HG03457 (cell line): ENCODE results near the gene CPNE7.
"Not testable (repeated sequence)": the region's sequence is repeated elsewhere in the genome, so short reads cannot be mapped to it uniquely, and the experiment has no call there.

ENCODE experiments used
- ATAC-seq: cut with Tn5 transposase; IDR thresholded peaks from one replicate; pipeline ENCODE4 v1.9.1; 2021; ENCODE audit warnings: moderate number of reproducible peaks; ENCODE audit not compliant: unreplicated experiment

Gene CPNE7

DNA sequence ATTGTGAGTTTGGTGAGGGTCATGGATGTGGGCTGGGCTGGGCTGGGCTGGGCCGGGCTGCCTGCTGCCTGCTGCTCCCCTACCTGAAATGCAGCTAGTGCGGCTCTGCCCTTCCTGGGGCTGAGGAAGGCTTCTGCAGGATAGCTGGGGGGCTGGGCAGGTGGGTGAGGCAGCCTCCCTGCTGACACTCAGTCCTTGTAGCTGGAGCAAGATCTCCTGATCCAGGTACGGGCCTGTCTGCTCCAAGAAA lies 10.4 kb upstream of the CPNE7 start:
- ATAC-seq = no peak

DNA sequence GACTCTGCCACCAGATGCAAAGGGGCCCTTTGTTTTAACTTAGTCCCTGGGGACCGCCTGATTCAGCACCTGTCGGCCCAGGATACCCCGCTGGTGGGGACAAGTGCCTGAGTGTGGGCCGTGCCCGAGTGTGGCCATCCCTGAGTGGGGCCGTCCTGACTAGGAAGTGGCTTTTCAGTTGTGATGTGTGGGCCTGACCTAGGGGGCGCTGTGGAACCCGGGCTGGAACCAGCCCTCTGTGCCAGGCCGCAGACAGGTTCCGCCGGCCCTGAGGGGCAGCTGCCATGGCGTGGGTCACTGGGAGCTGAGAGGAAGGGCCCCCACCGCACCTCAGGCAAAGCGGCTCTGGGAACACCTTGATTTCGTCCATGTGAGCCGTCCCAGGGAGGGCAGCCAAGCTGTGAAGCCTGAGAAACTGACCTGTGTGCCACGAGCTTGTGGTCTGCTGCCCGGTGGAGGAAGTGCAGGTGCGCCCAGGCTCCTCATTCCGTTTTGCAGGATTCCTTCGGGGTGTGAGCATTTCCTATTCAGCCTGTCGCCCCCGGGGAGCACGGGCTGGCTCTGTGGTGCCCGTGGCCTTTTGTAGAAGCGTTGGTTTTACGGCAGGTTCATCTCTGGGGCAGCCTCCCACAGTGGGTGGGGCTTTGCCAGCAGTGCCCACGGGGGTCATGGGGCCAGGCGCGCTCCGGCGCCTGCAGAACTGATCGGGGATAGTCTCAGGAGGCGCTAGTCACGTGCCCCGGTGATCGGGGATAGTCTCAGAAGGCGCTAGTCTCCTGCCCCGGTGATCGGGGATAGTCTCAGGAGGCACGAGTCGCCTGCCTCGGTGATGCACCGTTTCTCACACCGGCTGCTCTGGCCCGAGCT lies 9.8 kb upstream of the CPNE7 start:
- ATAC-seq = no peak

- no peak for ATAC-seq
These were observed 7.6 kb upstream of the CPNE7 start for GRCh38 chr16:89567656-89568594.

DNA sequence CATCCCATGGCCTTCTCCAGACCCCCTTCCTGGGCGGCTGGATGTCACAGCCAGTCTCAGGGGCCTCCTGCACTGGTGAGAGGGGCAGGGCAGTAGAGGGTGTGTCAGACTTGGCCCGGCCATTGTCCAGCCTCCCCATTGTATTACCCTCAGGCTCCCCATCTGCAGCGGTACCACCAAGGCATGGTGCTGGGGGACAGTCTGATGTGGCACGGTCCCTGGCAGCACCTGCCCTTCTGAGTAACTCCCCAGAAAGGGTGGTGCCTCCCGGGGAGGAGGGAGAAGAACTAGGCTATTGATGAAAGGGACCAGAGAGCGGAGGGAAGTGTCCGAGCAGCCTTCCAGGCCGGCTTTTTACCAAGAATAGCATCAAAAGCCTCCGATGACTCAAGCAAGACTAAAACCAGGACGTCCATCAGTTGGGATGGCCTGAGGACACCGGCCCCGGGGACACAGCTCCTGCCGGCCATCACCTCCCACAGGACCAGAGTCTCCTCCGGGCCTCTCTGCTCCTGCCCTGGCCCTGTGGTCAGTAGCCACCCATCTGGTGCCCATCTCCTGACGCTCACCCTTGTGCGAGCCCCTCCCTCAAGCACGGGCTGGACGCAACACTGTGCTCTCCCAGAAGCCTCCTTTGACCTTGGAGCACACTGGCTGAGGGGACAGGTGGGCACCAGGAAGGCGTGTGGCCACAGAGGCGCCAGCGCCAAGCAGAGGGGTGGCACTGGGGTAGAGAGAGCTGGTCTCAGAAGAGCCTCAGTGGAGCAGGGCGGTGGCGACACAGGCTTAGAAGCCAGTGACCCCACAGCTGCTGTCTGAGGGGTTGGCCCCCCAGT lies 5.8 kb upstream of the CPNE7 start:
- no peak for ATAC-seq

DNA sequence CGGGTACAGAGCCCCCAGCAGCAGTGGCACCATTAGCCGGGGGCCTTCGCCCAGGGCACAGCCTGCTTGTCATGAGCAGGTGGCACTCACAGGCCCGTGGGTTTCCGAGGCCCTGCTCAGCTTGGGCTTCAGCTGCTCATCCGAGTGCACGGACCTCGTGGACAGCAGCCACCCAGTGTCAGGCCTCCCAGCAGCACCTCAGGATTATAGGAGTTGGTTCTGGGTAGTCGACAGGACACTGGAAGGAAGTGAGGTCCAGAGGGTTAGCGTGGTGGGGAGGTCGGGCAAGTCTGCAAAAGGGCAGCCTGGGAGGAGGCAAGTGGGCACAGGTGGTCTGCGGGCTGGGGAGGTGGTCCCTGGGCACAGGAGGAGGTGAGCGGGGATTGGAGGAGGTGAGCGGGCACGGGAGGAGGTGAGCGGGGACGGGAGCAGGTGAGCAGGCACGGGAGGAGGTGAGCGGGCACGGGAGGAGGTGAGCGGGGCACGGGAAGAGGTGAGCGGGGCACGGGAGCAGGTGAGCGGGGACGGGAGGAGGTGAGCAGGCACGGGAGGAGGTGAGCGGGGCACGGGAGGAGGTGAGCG lies 5.1 kb upstream of the CPNE7 start:
- no peak for ATAC-seq

GRCh38 chr16:89570983-89571598 lies 4.5 kb upstream of the CPNE7 start:
- ATAC-seq = not testable (repeated sequence)

DNA sequence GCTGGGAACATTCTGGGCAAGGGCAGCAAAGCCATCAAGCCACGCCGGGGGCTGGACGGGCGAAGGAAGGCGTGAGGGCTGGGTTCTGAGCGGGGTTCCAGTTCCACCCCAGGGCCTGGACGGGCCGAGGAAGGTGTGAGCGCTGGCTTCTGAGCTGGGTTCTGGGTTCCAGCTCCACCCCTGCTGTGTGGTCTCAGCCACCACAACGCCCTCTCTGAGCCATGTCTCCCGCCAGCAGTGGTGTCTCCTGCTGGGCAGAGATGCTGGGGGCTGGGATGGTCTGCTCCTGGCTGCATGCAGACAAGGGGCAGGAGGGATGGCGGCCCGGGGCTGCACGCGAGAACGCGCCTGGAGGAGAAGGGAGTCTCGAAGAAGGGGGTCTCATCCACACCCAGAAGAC lies 3.9 kb upstream of the CPNE7 start:
- no peak for ATAC-seq

DNA sequence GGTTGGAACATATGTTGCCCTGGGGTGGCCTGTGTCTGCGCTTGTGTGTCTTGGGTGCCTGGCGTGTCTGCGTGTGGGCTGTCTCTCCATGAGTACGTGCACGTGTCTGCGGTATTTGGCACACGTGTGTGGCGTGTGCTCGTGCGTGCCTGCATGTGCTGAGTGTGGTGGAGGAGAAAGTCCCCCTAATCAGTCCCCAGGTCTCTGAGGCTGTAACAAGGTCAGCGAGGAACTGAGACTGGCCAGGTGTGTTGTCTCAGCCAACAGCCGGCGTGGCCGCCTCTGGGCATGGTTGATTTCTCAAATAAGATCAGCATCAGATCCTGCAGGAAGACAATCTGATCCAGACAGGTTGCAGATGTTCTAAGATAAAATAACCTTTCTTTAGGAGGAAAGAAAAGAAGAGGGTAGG lies 3.5 kb upstream of the CPNE7 start:
- ATAC-seq = no peak

DNA sequence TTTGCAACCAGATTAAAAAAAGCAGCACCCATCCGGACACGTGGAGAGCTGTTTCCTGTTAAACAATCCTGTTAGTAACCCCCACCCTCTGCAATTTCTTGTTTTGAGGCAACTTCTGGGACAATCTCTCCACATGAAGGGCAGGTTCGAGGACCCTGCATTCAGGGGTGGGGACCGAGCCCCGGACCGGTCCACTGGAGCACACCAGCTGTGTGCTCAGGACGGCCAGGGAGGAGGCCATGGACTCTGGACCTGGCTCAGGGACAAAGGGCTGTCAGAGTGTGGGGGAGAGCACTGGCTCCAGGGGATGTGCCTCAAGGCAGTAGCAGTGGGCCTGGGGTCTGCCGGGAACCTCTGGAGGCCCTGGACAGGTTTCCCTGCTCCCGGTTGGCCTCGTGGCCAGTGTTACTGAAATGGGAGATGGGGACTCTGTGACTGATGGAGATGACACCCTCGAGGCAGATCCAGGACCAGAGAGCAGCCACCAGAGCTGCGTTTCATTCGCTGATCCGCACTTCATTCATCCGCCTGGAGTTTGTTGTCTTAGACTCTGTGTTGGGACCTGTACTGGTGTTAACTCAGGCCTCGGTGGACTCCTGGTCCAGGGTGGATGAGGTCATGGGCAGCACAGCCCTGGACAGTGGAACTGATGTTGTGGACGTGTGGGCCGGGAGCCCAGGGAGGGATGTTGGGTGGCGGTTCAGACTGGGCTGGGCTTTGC lies 2.9 kb upstream of the CPNE7 start:
- ATAC-seq = no peak

- ATAC-seq = no peak
These were observed 1.5 kb upstream of the CPNE7 start for GRCh38 chr16:89573826-89574680.

- ATAC-seq = no peak
These were observed 794 bp upstream of the CPNE7 start for GRCh38 chr16:89574681-89575246.

- ATAC-seq = no peak
These were observed 846 bp downstream of the CPNE7 start for GRCh38 chr16:89576153-89577054.

GRCh38 chr16:89577055-89577759 lies 1.6 kb downstream of the CPNE7 start:
- no peak for ATAC-seq

DNA sequence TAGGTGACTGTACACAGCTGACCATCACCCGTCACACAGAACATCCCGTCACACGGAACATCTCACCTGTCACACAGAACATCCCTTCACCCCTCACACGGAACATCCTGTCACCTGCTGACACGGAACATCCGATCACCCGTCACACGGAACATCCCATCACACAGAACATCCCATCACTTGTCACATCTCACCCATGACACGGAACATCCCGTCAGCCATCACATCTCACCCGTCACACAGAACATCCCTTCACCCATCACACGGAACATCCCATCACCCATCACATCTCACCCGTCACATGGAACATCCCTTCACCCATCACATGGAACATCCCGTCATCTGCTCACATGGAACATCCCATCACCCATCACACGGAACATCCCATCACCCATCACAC lies 3.8 kb downstream of the CPNE7 start:
- no peak for ATAC-seq

DNA sequence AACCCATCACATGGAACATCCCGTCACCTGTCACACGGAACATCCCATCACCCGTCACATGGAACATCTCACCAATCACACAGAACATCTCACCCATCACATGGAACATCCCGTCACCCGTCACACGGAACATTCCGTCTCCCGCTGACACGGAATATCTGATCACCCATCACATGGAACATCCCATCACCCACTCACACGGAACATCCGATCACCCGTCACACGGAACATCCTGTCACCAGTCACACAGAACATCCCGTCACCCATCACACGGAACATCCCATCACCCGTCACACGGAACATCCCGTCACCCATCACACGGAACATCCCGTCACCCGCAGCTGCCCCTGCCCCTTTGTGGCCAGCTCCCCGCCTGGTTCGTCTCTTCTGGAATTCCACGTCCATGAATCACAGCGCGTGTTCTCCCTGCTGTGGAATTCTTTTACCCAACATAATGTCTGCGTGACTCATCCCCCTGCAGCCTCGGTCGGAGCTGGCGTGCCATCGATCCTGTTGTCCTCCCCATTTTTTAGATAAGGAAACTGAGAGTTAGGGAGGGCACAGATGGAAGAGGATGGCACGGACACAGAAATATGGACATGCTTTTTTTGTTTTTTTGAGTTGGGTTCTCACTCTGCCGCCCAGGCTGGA lies 5.6 kb downstream of the CPNE7 start:
- no peak for ATAC-seq

DNA sequence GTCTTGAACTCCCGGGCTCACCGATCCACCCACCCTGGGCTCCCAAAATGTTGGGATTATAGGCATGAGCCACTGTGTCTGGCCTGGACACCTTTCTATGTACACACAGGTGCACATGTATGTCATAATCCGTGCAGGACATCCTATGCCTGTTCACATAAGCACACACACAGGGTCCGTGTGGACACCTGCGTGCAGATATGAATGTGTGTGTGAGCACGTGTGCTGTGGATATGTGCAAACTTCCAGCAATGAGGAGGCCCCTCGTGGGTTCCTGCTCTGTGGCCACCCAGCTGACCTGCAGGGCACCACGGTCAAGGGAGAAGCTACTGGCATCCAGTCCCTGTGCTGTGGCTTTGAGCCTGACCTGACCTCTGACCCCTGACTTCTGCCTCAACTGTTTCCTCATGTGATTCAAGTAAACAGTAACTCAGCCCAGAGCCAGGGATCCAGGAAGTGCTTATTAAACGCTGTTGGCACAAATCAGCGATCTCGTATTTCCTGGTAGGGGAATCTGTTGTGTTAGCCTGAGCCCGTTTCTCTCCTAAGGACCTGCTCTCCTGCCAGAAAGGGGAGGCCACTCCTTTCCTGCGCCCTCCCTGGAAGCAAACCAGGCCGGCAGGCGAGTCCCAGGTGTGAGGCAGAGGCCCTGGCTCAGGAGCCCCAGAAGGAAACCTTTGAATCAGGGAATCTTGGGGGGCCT lies 6.5 kb downstream of the CPNE7 start:
- no peak for ATAC-seq
